Tibial nerve (tissue), 4 donors: ENCODE measurements around the gene CRTC1. TPM values are rescaled to one million over a fixed set of nuclear protein-coding genes. Genes with fewer than 3 reads are reported as not detected.

Experiments
- DNase-seq, 2 donors: peaks; one replicate each; pipeline ENCODE4 v3.0.0-alpha.2; 2019; ENCODE audit warnings: low spot score in 2 of 2
- H3K27ac ChIP-seq, 4 donors: fragments of 200-600 bp; sonication (generic) in 3 of 4; one replicate each; pipeline ENCODE4 v1.5.1; 2017 to 2019; ENCODE audit warnings: mild to moderate bottlenecking in 1 of 4
- H3K27me3 ChIP-seq, 2 donors: fragments of 200-600 bp; sonication (generic) in 1 of 2; one replicate each; pipeline versions ENCODE4 v1.5.1 to v1.6.0; 2017 to 2019
- H3K36me3 ChIP-seq, 3 donors: fragments of 200-600 bp; sonication (generic); one replicate each; pipeline ENCODE4 v1.5.1; 2018 to 2019
- H3K4me1 ChIP-seq, 4 donors: fragments of 200-600 bp; sonication (generic) in 3 of 4; one replicate each; pipeline ENCODE4 v1.5.1; 2017 to 2019
- H3K4me3 ChIP-seq, 4 donors: fragments of 200-600 bp; sonication (generic) in 3 of 4; one replicate each; pipeline ENCODE4 v1.5.1; 2017 to 2019; ENCODE audit warnings: mild to moderate bottlenecking in 1 of 4, moderate library complexity in 1 of 4
- H3K9me3 ChIP-seq, 4 donors: fragments of 200-600 bp; sonication (generic) in 3 of 4; one replicate each; pipeline ENCODE4 v1.5.1; 2017 to 2019
- EP300 ChIP-seq, 2 donors: sonication (generic); formaldehyde crosslinking; IDR thresholded peaks; one replicate each; pipeline ENCODE4 v1.6.1; 2017; ENCODE audit warnings: antibody characterized with exemption in 2 of 2, mild to moderate bottlenecking in 1 of 2
- POLR2A ChIP-seq, 2 donors: fragments of 450-650 bp; IDR thresholded peaks; one replicate each; pipeline ENCODE4 v1.6.1; 2017; ENCODE audit warnings: antibody characterized with exemption in 2 of 2, mild to moderate bottlenecking in 2 of 2, moderate library complexity in 2 of 2
- WGBS, 2 donors: methylation state at CpG; one replicate each; pipeline ENCODE4 v1.1.5; 2018; 5-methylcytosine and 5-hydroxymethylcytosine counted together
- total RNA-seq, 4 donors: library from RNA; depleted of rRNA; stranded (reverse); fragments of >200 nt; gene quantifications; one replicate each; pipeline ENCODE4 v1.1.0, GENCODE V29; 2016
- TF ChIP-seq, protein P1 (sequence below), 5 experiments: fragments of 200-600 bp in 3 of 5; fragments of 450-650 bp in 2 of 5; sonication (generic) in 3 of 5; IDR thresholded peaks; one replicate each; pipeline ENCODE4 v1.5.1; 2016 to 2019; ENCODE audit warnings: antibody characterized with exemption in 5 of 5, mild to moderate bottlenecking in 3 of 5, moderate library complexity in 2 of 5

Gene CRTC1
- total RNA-seq, 4 donors from 2014 or later: 4.0 to 7.8 (median 6.7) TPM

DNA sequence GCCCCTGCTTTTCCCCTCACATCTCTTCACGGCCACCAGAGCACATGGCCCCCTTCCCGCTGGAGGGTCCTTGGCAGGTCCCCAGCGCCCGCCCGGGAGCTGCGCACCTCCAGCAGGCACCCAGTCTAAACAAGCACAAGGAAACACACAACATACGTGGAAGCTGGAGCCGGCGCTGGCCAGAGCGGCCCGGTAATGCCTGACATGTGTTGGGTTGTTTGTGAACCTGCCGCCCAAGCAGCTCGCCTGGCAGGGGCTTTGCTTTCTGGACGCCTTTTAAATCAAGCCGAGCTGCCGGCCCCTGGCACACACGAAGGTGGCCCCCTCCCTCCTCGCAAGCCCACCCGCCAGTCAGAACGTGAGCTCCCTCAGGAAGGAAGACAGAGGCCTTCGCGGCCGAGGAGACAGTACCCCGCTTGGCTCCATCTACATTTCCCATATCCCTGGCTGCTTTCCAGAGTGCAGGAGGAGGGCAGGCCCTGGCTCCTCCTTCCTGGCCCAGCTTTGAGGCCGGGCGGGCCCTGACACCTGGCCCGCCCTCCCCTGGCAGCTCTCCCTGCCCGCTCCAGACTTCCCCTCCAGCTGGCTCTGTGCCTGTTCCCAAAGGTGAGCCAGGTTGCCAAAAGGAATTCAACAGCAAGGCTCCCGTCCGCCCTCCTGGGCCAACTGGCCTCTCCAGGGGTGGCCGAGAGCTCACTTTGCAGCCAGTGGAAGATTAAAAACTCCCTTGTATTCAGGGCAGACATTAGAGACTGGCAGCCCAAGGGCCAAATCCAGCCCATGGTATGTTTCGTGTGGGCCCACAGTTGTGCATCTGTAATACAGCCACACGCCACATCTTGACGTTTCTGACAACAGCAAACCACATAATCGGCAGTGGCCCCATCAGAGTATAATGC, 78.9 kb downstream of the CRTC1 start:
- TF ChIP-seq EP300 (IDR thresholded peaks at IDR 0.05) (no peak), POLR2A (IDR thresholded peaks at IDR 0.05) (no peak)
- TF ChIP-seq, protein P1, sequence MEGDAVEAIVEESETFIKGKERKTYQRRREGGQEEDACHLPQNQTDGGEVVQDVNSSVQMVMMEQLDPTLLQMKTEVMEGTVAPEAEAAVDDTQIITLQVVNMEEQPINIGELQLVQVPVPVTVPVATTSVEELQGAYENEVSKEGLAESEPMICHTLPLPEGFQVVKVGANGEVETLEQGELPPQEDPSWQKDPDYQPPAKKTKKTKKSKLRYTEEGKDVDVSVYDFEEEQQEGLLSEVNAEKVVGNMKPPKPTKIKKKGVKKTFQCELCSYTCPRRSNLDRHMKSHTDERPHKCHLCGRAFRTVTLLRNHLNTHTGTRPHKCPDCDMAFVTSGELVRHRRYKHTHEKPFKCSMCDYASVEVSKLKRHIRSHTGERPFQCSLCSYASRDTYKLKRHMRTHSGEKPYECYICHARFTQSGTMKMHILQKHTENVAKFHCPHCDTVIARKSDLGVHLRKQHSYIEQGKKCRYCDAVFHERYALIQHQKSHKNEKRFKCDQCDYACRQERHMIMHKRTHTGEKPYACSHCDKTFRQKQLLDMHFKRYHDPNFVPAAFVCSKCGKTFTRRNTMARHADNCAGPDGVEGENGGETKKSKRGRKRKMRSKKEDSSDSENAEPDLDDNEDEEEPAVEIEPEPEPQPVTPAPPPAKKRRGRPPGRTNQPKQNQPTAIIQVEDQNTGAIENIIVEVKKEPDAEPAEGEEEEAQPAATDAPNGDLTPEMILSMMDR (IDR thresholded peaks at IDR 0.05): no peak
- H3K36me3 ChIP-seq: peaks cover 0 to 21% (median 0%) of the 10 kb centered on the region in 3 donors
- WGBS, 2 donors: 18 to 45% methylated on average over 17 to 25 of the region's 35 CpGs
- no peaks in the 10 kb centered on the region for H3K27me3 ChIP-seq
- peak overlapping the region in 2 of 4 donors; percentile 50 to 75 for H3K27ac ChIP-seq
- H3K9me3 ChIP-seq: no peaks in the 10 kb centered on the region
- no peak overlapping the region for H3K4me3 ChIP-seq
- H3K4me1 ChIP-seq: peaks cover 0 to 34% (median 5%) of the 10 kb centered on the region in 4 donors
- DNase-seq: peak; percentile 51 to 60

DNA sequence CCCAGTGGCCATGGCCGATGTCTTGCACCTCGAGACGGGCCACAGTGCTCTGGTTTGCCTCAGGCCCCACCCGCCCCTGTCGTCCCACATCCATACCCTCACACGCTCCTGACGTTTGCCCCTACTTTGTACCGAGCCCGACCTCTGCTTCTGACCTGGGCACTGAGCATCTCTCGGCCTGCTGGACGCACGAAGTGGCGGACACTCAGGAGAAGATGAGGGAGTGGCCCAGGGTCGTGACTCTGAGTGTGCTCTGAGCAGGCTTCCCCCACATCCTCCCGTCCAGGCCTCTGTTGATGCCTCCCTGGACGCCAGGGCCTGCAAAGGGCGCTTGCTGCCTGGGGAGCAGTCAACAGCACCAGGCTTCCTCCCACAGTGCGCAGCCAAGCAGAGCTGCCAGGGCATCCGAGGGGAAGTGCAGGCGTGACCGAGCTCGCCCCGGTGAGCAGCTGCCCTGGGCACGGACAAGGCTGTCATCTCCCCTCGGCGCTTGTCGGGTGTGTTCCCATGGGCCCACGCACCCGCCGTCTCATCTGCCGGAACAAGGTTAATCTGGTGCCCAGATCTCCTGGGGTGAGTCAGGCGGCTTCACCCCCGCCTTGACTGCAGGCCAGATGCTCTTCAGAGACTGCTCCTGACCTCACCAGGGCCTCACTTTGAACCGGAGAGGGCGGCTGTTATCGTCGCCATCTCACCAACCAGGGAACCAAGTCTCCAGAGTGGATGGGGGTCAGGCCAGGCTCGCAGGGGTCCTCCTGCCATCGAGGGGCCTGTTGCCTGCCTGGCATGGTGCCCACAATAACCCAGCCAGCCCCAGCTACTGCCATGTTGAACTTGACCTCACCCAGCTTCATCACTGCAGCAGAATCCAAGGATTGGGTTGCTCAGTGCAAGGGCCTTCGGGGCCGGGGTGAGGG, 80.5 kb downstream of the CRTC1 start:
- Histone ChIP-seq H3K27ac (no peak overlapping the region), H3K36me3 (peaks cover 0 to 35% (median 0%) of the 10 kb centered on the region in 3 donors), H3K4me1 (peaks cover 0 to 34% (median 5%) of the 10 kb centered on the region in 4 donors), H3K9me3 (no peaks in the 10 kb centered on the region), H3K4me3 (no peak overlapping the region), H3K27me3 (no peaks in the 10 kb centered on the region)
- WGBS, 2 donors: 68 to 89% methylated on average over 27 to 35 of the region's 41 CpGs
- no peak for DNase-seq
- TF ChIP-seq, protein P1 (IDR thresholded peaks at IDR 0.05): no peak
- TF ChIP-seq POLR2A (IDR thresholded peaks at IDR 0.05): no peak
- no peak for TF ChIP-seq EP300 (IDR thresholded peaks at IDR 0.05)

DNA sequence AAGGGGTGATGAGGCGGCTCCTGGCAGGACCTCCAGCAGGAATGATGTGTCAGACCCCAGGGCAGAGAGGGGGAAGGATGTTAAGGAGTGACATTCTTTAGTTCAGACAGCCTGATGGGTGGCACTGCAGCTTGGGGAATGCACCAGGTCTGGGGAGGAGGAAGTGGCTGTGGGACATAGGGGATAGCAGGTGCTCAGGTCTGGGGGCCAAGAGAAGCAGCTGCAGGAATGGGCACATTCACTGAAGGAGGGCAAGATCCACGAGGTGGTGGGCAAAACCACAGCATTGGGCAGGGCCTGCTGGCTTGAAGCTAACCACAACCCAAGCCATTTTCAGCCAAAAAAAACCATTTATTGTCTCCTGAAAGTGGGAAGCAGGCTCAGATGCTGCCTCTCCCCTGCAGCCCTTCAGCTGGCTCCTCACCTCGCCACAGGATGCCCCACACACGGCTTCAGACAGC, 81.1 kb downstream of the CRTC1 start:
- no peak for DNase-seq
- peaks cover 0 to 32% (median 0%) of the 10 kb centered on the region in 3 donors for H3K36me3 ChIP-seq
- no peak overlapping the region for H3K27ac ChIP-seq
- TF ChIP-seq, protein P1 (IDR thresholded peaks at IDR 0.05): no peak
- TF ChIP-seq EP300 (IDR thresholded peaks at IDR 0.05): no peak
- TF ChIP-seq POLR2A (IDR thresholded peaks at IDR 0.05): no peak
- WGBS, 2 donors: 69 to 74% methylated on average over 4 of the region's 4 CpGs
- H3K27me3 ChIP-seq: no peaks in the 10 kb centered on the region
- H3K4me3 ChIP-seq: no peak overlapping the region
- peaks cover 0 to 34% (median 5%) of the 10 kb centered on the region in 4 donors for H3K4me1 ChIP-seq
- no peaks in the 10 kb centered on the region for H3K9me3 ChIP-seq

DNA sequence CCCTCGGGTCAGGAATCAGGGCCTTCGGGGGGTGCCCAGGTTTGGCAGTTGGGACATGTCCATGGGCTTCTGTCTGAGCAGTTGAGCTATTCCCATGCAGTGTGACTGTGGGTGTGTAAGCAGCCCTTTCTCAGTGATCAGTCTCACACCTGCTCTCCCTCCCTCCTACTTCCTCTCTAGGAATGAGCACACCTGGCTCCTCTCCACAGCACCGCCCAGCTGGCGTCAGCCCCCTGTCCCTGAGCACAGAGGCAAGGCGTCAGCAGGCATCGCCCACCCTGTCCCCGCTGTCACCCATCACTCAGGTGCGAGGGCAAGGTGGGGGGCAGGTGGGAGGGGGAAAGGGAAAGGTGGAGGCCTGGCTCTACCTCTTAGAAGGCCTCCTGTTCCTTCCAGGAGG, 81.7 kb downstream of the CRTC1 start:
- TF ChIP-seq POLR2A (IDR thresholded peaks at IDR 0.05): no peak
- TF ChIP-seq, protein P1 (IDR thresholded peaks at IDR 0.05): no peak
- TF ChIP-seq EP300 (IDR thresholded peaks at IDR 0.05): no peak
- H3K27ac ChIP-seq: no peak overlapping the region
- H3K9me3 ChIP-seq: no peaks in the 10 kb centered on the region
- WGBS, 2 donors: 88 to 94% methylated on average over 6 to 8 of the region's 8 CpGs
- H3K4me1 ChIP-seq: peaks cover 0 to 34% (median 5%) of the 10 kb centered on the region in 4 donors
- DNase-seq: no peak
- H3K36me3 ChIP-seq: peaks cover 0 to 28% (median 0%) of the 10 kb centered on the region in 3 donors
- H3K27me3 ChIP-seq: no peaks in the 10 kb centered on the region
- no peak overlapping the region for H3K4me3 ChIP-seq
